ENCODE data around the gene TLE1.
A peak's percentile ranks its signal among the peaks of the same experiment; 100 is the strongest.
"Not testable (repeated sequence)": the region's sequence is repeated elsewhere in the genome, so short reads cannot be mapped to it uniquely, and the experiment has no call there.

TLE1 gene

GRCh38 chr9:81656004-81656403 lies 33.3 kb downstream of the TLE1 start:
- DNase-seq (ENCODE audit: low spot score in 2 of 2) = no peak
- Histone ChIP-seq H3K36me3 (replicated peaks) (no peaks in the 10 kb centered on the region), H3K9me3 (no peaks in the 10 kb centered on the region), H3K4me1 (no peaks in the 10 kb centered on the region), H3K4me3 (no peak overlapping the region), H3K27me3 (ENCODE audit: low read depth) (peaks cover 3% of the 10 kb centered on the region; the same call in 1 of the 2 replicates)
- in situ Hi-C loops (cut with MboI; ENCODE audit: low sequenced_read_pairs) = no loop called here

GRCh38 chr9:81653240-81653639 lies 36.1 kb downstream of the TLE1 start:
- no peak for DNase-seq (ENCODE audit: low spot score in 2 of 2)
- in situ Hi-C loops (cut with MboI; ENCODE audit: low sequenced_read_pairs) = no loop called here
- Histone ChIP-seq H3K4me3 (no peak overlapping the region), H3K4me1 (peaks cover 12% of the 10 kb centered on the region), H3K36me3 (replicated peaks) (no peaks in the 10 kb centered on the region), H3K9me3 (no peaks in the 10 kb centered on the region), H3K27me3 (ENCODE audit: low read depth) (peaks cover 3% of the 10 kb centered on the region; the same call in 1 of the 2 replicates)

GRCh38 chr9:81652058-81652687 lies 37.2 kb downstream of the TLE1 start:
- Histone ChIP-seq H3K4me1 (peaks cover 12% of the 10 kb centered on the region), H3K27me3 (ENCODE audit: low read depth) (peaks cover 3% of the 10 kb centered on the region; the same call in 1 of the 2 replicates), H3K4me3 (no peak overlapping the region), H3K36me3 (replicated peaks) (no peaks in the 10 kb centered on the region), H3K9me3 (no peaks in the 10 kb centered on the region)
- in situ Hi-C loops (cut with MboI; ENCODE audit: low sequenced_read_pairs) = no loop called here
- DNase-seq (ENCODE audit: low spot score in 2 of 2) = no peak

GRCh38 chr9:81650586-81651515 lies 38.5 kb downstream of the TLE1 start:
- no peaks in the 10 kb centered on the region for H3K9me3 ChIP-seq
- H3K4me1 ChIP-seq = peaks cover 12% of the 10 kb centered on the region
- DNase-seq (ENCODE audit: low spot score in 2 of 2) = peak; percentile 49 to 85
- H3K27me3 ChIP-seq (ENCODE audit: low read depth) = no peaks in the 10 kb centered on the region
- in situ Hi-C loops (cut with MboI; ENCODE audit: low sequenced_read_pairs) = no loop called here
- H3K4me3 ChIP-seq = no peak overlapping the region
- no peaks in the 10 kb centered on the region for H3K36me3 ChIP-seq (replicated peaks)

DNA sequence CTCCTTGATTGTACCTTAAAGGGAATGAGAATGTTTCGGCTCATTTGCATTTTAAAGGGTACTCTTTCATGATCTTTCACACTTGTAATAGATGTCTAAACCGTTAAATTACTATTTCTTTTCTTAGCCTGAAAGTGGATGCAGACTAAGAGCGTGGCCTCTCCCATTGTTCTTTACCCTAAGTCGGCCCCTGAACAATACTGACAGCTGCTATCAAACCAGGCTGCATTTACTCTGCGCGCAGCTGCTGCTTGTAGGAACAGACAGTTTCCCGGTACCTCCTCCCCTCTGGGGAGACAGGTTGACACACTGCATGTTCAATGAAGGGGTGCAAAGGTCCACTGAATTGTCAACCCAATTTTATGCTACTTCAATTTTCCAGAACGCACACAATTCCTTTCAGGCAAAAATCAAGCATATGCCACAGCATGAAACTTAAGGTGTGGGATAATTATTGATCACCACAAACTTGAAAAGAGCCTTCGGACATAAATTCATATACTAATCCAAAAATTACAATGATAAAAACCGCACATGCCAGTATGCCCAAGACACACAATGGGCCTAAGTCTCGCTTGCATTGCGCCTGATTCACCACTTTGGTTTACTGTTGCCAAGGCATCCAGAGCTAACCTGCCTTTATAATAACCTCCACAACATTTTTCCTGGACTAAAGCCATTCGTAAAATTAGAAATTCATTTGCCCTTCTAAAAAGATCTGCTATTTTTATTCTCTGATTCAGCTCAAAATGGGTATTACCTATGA lies 39.7 kb downstream of the TLE1 start:
- Histone ChIP-seq H3K9me3 (no peaks in the 10 kb centered on the region), H3K27me3 (ENCODE audit: low read depth) (no peaks in the 10 kb centered on the region), H3K4me3 (no peak overlapping the region), H3K36me3 (replicated peaks) (no peaks in the 10 kb centered on the region), H3K4me1 (peaks cover 12% of the 10 kb centered on the region)
- DNase-seq (ENCODE audit: low spot score in 2 of 2) = peak; percentile 67 to 80
- in situ Hi-C loops (cut with MboI; ENCODE audit: low sequenced_read_pairs) = no loop called here

- Histone ChIP-seq H3K36me3 (replicated peaks) (no peaks in the 10 kb centered on the region), H3K9me3 (no peaks in the 10 kb centered on the region), H3K4me1 (peaks cover 12% of the 10 kb centered on the region), H3K4me3 (no peak overlapping the region), H3K27me3 (ENCODE audit: low read depth) (no peaks in the 10 kb centered on the region)
- in situ Hi-C loops (cut with MboI; ENCODE audit: low sequenced_read_pairs) = no loop called here
- no peak for DNase-seq (ENCODE audit: low spot score in 2 of 2)
Observed at GRCh38 chr9:81648891-81649290, 40.5 kb downstream of the TLE1 start.

DNA sequence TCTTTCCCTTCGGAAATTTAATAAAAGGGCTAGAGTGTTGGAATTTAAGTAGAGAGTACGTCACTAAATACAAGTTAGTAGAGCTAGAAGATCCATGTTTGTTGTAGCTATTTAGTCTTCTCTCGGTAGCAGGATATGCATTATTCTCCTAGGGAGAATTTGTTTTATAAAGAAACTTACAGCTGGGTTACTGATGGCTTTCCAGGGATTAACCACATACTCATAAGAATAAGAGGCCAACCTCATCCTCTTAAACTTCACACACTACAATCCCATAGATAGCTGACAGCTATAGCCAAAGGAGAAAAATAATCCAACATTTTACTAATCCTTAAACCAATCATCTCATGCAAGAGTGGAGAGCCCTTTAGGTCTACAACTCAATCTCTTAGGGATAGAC lies 43.0 kb downstream of the TLE1 start:
- peaks cover 12% of the 10 kb centered on the region for H3K4me1 ChIP-seq
- H3K4me3 ChIP-seq = no peak overlapping the region
- in situ Hi-C loops (cut with MboI; ENCODE audit: low sequenced_read_pairs) = no loop called here
- H3K36me3 ChIP-seq (replicated peaks) = no peaks in the 10 kb centered on the region
- DNase-seq (ENCODE audit: low spot score in 2 of 2) = peak in 1 of 2 experiments; percentile 54
- H3K27me3 ChIP-seq (ENCODE audit: low read depth) = no peaks in the 10 kb centered on the region
- H3K9me3 ChIP-seq = no peaks in the 10 kb centered on the region

GRCh38 chr9:81644513-81644912 lies 44.8 kb downstream of the TLE1 start:
- H3K27me3 ChIP-seq (ENCODE audit: low read depth); H3K4me3 ChIP-seq; H3K9me3 ChIP-seq; H3K4me1 ChIP-seq; H3K36me3 ChIP-seq (replicated peaks); DNase-seq (ENCODE audit: low spot score in 2 of 2); in situ Hi-C loops (cut with MboI; ENCODE audit: low sequenced_read_pairs): not testable (repeated sequence)

DNA sequence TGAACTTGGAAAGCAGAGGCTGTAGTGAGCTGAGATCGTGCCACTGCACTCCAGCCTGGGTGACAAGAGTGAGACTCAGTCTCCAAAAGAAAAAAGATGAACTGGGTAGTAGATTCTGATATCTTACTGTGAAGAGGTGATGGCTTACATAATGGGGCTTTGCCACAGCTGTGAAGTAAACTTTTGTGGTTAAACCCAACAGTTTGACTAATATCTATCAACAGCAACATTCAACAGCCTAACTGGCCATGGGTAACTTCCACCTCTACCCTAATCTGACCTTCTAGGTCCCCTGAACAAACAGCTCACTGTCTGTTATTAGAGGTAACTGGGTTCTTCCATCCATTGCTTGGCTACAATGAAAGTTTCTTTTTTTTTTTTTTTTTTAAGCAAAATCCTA lies 52.1 kb downstream of the TLE1 start:
- Histone ChIP-seq H3K4me1 (no peaks in the 10 kb centered on the region), H3K27me3 (ENCODE audit: low read depth) (0 out of 2 replicates have a peak, but pooled peaks cover 3% of the 10 kb centered on the region), H3K36me3 (replicated peaks) (no peaks in the 10 kb centered on the region), H3K4me3 (no peak overlapping the region), H3K9me3 (no peaks in the 10 kb centered on the region)
- in situ Hi-C loops (cut with MboI; ENCODE audit: low sequenced_read_pairs) = no loop called here
- no peak for DNase-seq (ENCODE audit: low spot score in 2 of 2)

- no peaks in the 10 kb centered on the region for H3K36me3 ChIP-seq (replicated peaks)
- in situ Hi-C loops (cut with MboI; ENCODE audit: low sequenced_read_pairs) = no loop called here
- 0 out of 2 replicates have a peak, but pooled peaks cover 3% of the 10 kb centered on the region for H3K27me3 ChIP-seq (ENCODE audit: low read depth)
- H3K4me3 ChIP-seq = no peak overlapping the region
- H3K9me3 ChIP-seq = no peaks in the 10 kb centered on the region
- no peak for DNase-seq (ENCODE audit: low spot score in 2 of 2)
- no peaks in the 10 kb centered on the region for H3K4me1 ChIP-seq
Observed at GRCh38 chr9:81636255-81636599, 53.1 kb downstream of the TLE1 start.

DNA sequence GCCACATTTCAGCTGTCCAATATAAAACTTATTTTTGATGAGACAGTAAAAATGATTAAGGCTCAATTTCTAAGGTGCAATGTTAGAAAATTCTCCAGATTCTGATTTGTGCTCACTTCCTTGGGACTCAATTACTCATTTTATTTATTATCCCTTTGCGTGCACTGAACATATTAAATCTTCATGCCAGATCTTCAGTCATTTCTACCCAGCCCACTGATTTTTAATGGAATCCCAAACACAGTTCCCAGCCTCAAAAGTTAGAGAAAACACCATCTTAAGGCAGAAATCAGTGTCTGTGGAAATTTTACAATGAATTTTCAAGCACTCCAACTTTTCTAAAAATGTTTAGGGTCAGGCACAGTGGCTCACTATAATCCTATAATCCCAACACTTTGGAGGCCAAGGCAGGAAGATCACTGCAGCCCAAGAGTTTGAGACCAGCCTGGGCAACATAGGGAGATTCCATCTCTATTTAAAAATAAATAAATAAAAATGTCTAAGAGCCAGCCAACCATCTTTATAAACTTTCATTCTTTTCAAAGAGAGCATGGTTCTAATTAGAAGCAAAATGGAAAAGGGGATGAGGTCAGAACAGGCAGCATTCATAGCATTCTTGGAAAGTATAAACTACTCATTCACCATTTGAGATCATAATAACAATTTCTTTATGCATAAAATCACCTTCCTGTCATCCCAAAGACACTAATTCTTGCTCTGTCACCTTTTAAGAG lies 53.7 kb downstream of the TLE1 start:
- Histone ChIP-seq H3K9me3 (no peaks in the 10 kb centered on the region), H3K4me3 (no peak overlapping the region), H3K27me3 (ENCODE audit: low read depth) (0 out of 2 replicates have a peak, but pooled peaks cover 3% of the 10 kb centered on the region), H3K4me1 (no peaks in the 10 kb centered on the region), H3K36me3 (replicated peaks) (no peaks in the 10 kb centered on the region)
- no peak for DNase-seq (ENCODE audit: low spot score in 2 of 2)
- in situ Hi-C loops (cut with MboI; ENCODE audit: low sequenced_read_pairs) = no loop called here

GRCh38 chr9:81634915-81635516 lies 54.3 kb downstream of the TLE1 start:
- no peak for DNase-seq (ENCODE audit: low spot score in 2 of 2)
- H3K27me3 ChIP-seq (ENCODE audit: low read depth) = 0 out of 2 replicates have a peak, but pooled peaks cover 3% of the 10 kb centered on the region
- no peaks in the 10 kb centered on the region for H3K36me3 ChIP-seq (replicated peaks)
- no peaks in the 10 kb centered on the region for H3K4me1 ChIP-seq
- no peak overlapping the region for H3K4me3 ChIP-seq
- in situ Hi-C loops (cut with MboI; ENCODE audit: low sequenced_read_pairs) = no loop called here
- no peaks in the 10 kb centered on the region for H3K9me3 ChIP-seq

All from HAP-1 (cell line).